ENCODE data around the gene NSA2.

DNA sequence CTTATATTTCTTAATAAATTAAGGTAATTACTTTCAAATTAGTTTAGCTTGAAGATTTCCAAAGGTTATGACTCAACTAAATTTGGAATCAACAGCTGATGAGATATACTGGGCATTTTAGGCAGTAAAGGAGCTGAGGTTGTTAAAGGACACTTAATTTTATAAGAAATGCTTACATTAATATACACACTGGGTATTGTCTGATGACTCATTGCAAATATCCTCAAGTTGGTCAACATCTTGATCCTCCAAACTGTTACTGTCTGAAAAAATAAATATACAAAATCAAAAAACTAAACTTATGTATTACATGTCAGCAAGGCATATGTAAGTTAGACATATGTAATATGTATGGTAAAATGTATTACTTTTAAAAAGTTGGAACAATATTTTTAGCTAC, 3.5 kb upstream of the NSA2 start:
- TF ChIP-seq ZNF341 (tag by site-specific recombination; IDR thresholded peaks at IDR 0.05; ENCODE audit: low read depth) (no peak), ZBTB7A (tag by site-specific recombination; IDR thresholded peaks at IDR 0.05; ENCODE audit: low read depth) (no peak), ZNF274 (IDR thresholded peaks at IDR 0.05; ENCODE audit: low read length) (no peak), ZNF274 (tag by site-specific recombination; IDR thresholded peaks at IDR 0.05; ENCODE audit: borderline replicate concordance) (no peak), ZNF426 (tag by site-specific recombination; IDR thresholded peaks at IDR 0.05) (no peak), ZNF785 (tag by site-specific recombination; IDR thresholded peaks at IDR 0.05) (no peak), ZNF670 (tag by site-specific recombination; IDR thresholded peaks at IDR 0.05; ENCODE audit: low read depth) (no peak), ZNF335 (tag by site-specific recombination; conservative IDR thresholded peaks at IDR 0.05) (no peak)
- TF ChIP-seq, protein P1, sequence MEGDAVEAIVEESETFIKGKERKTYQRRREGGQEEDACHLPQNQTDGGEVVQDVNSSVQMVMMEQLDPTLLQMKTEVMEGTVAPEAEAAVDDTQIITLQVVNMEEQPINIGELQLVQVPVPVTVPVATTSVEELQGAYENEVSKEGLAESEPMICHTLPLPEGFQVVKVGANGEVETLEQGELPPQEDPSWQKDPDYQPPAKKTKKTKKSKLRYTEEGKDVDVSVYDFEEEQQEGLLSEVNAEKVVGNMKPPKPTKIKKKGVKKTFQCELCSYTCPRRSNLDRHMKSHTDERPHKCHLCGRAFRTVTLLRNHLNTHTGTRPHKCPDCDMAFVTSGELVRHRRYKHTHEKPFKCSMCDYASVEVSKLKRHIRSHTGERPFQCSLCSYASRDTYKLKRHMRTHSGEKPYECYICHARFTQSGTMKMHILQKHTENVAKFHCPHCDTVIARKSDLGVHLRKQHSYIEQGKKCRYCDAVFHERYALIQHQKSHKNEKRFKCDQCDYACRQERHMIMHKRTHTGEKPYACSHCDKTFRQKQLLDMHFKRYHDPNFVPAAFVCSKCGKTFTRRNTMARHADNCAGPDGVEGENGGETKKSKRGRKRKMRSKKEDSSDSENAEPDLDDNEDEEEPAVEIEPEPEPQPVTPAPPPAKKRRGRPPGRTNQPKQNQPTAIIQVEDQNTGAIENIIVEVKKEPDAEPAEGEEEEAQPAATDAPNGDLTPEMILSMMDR (tag by site-specific recombination; IDR thresholded peaks at IDR 0.05), result no peak
- TF ChIP-seq, protein P2, sequence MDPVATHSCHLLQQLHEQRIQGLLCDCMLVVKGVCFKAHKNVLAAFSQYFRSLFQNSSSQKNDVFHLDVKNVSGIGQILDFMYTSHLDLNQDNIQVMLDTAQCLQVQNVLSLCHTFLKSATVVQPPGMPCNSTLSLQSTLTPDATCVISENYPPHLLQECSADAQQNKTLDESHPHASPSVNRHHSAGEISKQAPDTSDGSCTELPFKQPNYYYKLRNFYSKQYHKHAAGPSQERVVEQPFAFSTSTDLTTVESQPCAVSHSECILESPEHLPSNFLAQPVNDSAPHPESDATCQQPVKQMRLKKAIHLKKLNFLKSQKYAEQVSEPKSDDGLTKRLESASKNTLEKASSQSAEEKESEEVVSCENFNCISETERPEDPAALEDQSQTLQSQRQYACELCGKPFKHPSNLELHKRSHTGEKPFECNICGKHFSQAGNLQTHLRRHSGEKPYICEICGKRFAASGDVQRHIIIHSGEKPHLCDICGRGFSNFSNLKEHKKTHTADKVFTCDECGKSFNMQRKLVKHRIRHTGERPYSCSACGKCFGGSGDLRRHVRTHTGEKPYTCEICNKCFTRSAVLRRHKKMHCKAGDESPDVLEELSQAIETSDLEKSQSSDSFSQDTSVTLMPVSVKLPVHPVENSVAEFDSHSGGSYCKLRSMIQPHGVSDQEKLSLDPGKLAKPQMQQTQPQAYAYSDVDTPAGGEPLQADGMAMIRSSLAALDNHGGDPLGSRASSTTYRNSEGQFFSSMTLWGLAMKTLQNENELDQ (tag by site-specific recombination; IDR thresholded peaks at IDR 0.05; ENCODE audit: low read depth), result no peak
- TF ChIP-seq, protein P3, sequence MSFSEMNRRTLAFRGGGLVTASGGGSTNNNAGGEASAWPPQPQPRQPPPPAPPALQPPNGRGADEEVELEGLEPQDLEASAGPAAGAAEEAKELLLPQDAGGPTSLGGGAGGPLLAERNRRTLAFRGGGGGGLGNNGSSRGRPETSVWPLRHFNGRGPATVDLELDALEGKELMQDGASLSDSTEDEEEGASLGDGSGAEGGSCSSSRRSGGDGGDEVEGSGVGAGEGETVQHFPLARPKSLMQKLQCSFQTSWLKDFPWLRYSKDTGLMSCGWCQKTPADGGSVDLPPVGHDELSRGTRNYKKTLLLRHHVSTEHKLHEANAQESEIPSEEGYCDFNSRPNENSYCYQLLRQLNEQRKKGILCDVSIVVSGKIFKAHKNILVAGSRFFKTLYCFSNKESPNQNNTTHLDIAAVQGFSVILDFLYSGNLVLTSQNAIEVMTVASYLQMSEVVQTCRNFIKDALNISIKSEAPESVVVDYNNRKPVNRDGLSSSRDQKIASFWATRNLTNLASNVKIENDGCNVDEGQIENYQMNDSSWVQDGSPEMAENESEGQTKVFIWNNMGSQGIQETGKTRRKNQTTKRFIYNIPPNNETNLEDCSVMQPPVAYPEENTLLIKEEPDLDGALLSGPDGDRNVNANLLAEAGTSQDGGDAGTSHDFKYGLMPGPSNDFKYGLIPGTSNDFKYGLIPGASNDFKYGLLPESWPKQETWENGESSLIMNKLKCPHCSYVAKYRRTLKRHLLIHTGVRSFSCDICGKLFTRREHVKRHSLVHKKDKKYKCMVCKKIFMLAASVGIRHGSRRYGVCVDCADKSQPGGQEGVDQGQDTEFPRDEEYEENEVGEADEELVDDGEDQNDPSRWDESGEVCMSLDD (tag by site-specific recombination; IDR thresholded peaks at IDR 0.05), result no peak
